GM21528 (cell line): ENCODE data around the gene LYZL4.

Source experiments
- ATAC-seq: cut with Tn5 transposase; IDR thresholded peaks from one replicate; pipeline ENCODE4 v1.9.1; 2021; ENCODE audit warnings: mild to moderate bottlenecking, moderate library complexity; ENCODE audit not compliant: unreplicated experiment, low FRiP score

Gene LYZL4

DNA sequence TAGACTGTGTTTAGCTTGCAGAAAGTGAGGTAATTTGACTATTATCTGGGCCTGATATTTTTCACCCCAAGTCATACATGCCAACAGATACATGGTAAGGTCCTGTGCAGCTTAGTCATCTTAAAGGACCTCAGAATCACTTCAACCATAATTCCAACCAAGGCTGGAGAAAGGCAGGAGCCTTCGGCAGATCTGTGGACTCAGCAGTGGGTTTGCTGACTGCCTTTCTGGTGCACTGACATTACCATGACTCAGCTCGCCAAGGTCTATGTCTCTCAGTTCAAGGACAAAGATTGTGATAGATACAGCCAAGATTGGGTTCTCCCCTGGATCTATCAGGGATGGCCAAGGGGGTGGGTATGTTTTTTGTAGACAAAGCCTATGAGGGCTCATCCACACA lies 32.7 kb downstream of the LYZL4 start:
- ATAC-seq: no peak

GRCh38 chr3:42376344-42376798 lies 34.0 kb downstream of the LYZL4 start:
- ATAC-seq: no peak

DNA sequence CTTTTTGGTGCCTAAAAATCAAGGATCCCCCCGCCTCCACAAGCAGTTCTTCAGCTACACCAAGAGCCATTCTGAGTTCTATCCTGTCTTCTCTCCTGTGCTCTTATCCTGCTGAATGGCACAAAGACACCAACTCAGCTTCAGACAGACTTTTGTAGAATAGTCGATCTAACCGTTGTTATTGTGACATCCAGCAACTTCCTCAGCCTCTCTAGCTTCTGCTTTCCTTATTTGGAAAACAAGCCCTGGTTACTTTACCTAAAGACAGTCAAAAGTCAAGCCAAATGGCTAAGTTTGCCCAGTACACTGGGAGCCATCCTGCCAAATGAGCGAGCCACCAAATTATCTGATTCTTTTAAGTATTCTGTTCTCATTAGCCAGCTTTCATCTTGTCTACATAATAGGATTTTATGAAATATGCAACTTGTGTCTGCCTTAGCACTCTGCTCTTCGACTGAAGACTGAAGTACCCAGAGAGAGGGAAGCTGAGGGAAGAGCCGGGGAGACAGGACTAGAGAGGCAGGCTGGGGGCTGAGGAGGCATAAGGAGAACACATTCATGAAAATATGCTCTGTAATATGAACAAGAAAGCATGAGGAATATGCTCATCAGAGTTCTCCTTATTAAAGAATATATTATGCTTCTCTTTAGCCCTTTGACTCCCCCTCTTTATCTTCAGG lies 35.1 kb downstream of the LYZL4 start:
- ATAC-seq: no peak

- ATAC-seq: no peak
Measured at GRCh38 chr3:42371776-42372175, 38.6 kb downstream of the LYZL4 start.

GRCh38 chr3:42369832-42370231 lies 40.6 kb downstream of the LYZL4 start:
- no peak for ATAC-seq

- ATAC-seq: no peak
Measured at GRCh38 chr3:42369304-42369703, 41.1 kb downstream of the LYZL4 start.

- ATAC-seq: no peak
Measured at GRCh38 chr3:42368861-42369260, 41.5 kb downstream of the LYZL4 start.

DNA sequence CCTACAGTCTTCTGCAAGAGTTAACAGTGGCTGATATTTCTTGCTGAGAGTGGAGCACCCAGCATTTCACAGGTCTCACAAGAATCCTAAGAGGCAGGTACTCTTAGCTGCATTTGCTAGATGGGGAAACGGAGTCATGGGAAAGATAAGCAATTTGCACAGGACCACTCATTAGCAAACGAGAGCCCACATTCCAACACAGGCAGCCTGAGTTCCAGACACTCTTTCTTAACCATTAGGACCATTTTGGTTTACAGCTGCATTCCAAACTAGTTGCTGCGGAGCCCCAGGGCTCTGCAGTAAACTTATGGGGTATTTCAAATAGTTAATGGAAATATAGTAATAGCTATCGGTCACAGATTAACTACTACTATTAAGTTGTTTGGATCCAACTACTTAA lies 42.5 kb downstream of the LYZL4 start:
- no peak for ATAC-seq

DNA sequence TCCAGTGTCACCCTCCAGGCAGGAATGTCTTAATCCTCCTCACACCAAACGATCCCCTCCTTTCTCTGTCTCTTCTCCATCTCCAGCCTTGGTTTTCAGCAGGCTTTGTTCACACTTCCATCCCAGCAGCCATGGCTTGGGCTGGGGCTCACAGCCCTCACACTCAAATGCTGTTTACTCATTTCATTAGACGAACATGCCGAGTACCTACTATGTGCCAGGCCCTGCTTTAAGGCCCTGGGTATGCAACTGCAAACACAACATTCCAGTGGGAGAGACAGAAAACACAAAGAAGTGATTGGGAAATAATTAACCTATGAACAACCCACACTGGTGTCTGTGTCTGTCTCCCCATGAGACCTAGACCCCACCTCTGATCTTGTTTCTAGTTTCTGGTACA lies 43.9 kb downstream of the LYZL4 start:
- no peak for ATAC-seq

- no peak for ATAC-seq
Measured at GRCh38 chr3:42357335-42357734, 53.1 kb downstream of the LYZL4 start.

DNA sequence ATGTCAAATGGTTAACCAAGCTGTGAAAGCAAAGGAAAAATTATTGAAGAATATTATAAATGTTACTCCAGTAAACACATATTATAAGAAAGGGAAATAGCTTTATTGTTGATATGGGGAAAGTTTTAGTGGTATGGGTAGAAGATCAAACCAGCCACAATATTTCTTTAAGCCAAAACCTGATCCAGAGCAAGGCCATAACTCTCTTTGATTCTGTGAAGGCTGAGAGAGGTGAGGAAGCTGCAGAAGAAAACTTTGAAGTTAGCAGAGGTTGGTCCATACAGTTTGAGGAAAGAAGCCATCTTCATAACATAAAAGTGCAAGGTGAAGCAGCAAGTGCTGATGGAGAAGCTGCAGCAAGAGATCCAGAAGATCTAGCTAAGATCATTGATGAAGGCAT lies 54.8 kb downstream of the LYZL4 start:
- no peak for ATAC-seq

DNA sequence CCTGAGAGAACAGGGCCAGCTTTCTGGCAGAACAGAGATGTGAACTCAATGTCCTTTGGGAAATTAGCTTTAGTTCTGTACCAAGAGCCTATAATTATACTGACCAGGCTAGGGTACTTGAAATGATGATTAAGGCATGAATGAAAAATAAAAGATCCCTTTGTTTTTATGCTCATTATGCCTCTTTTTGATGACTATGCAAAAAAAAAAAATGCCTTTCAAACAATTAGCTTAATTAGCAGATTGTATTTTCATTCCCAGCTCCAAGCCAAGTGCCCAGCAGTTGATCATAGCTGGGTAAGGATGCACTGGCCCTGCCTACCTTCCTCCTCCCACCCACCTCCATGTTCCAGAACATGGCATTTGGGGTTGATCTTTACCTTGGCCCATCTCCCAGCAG lies 56.8 kb downstream of the LYZL4 start:
- no peak for ATAC-seq

DNA sequence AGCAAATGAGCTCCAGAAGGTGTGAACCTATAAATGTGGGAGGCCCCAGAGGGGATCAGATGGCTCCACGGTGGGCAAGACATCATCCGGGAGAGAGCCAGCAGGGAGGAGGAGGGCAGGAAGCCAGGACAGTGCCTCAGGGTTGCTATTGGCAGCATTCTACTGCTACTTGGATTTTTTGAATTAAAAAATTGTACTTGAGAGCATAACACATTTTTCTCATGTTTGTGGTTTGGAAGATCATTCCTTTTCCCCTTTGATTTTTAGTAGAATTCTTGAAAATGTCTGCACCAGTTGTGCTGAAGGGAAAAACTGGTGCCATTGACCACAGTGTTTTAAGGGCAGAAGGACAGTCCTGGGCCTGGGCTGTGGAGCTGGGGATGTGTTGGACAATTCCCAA lies 59.2 kb downstream of the LYZL4 start:
- ATAC-seq: no peak

- no peak for ATAC-seq
Measured at GRCh38 chr3:42349765-42350594, 60.4 kb downstream of the LYZL4 start.

DNA sequence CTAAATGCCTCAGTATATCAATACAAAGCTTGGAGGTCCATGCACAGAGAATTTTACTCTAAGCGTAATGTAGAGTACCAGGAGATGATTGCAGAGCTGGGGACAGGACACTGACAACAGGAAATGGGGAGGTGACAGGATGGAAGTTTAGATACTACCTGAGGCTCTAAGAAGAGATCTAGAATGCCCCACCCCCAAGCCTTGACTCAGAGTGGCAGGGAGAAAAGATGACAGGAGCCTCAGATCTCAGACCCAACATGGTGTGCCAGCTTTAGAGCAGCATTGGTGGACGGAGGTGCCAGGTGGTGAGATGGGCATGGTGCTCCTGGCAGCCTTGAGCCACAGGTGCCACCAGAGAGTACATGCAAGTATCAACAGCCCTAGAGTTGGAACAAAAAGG lies 62.5 kb downstream of the LYZL4 start:
- ATAC-seq: no peak
